DMS153 (cell line): ENCODE results near the gene CDK16.
"Not testable (repeated sequence)": the region's sequence is repeated elsewhere in the genome, so short reads cannot be mapped to it uniquely, and the experiment has no call there.

ENCODE experiments used
- DNase-seq: peaks from one replicate; lab custom pipeline; 2025; lab: John Stamatoyannopoulos, UW

Gene CDK16

GRCh38 chrX:47250017-47250347, 31.5 kb downstream of the CDK16 start:
- no peak for DNase-seq

- not testable (repeated sequence) for DNase-seq
Measured at GRCh38 chrX:47257620-47258019, 39.1 kb downstream of the CDK16 start.

- DNase-seq, result no peak
Measured at GRCh38 chrX:47264483-47265173, 46.1 kb downstream of the CDK16 start.

GRCh38 chrX:47266643-47267042, 48.2 kb downstream of the CDK16 start:
- no peak for DNase-seq

- no peak for DNase-seq
Measured at GRCh38 chrX:47272013-47272408, 53.5 kb downstream of the CDK16 start.

- DNase-seq, result no peak
Measured at GRCh38 chrX:47273011-47273730, 54.7 kb downstream of the CDK16 start.

GRCh38 chrX:47278691-47279090, 60.2 kb downstream of the CDK16 start:
- no peak for DNase-seq
